Measurements from ENCODE around the gene CHRNA3.
"Not testable (repeated sequence)": the region's sequence is repeated elsewhere in the genome, so short reads cannot be mapped to it uniquely, and the experiment has no call there.

CHRNA3 gene

DNA sequence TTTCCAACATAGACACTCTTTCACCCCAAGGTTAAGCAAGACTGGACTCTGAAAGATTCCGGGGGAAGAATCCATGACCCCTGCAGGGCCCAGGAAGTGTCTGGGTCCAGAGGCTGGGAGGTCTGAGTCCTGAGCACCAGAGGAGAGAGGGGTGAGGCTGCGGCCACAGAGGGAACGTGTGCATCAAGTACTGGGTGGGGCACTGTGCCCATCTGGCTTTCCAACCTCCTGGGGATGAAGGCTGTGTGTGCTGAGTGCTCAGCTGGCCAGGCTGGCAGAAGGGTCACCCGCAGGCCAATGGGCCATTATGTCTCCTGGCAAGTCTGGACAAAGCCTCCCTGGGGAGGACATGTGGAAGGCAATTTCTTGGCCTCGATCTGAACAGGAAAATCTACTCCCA, 3.3 kb downstream of the CHRNA3 start:
- H3K4me3 Mint-ChIP-seq: no peak overlapping the region
- no peak overlapping the region for H3K27ac Mint-ChIP-seq
- H3K9me3 Mint-ChIP-seq: no peaks in the 10 kb centered on the region
- peaks cover 14% of the 10 kb centered on the region for H3K4me1 Mint-ChIP-seq (ENCODE audit: low read depth)
- H3K27me3 Mint-ChIP-seq: peaks cover 37% of the 10 kb centered on the region
- no peaks in the 10 kb centered on the region for H3K36me3 Mint-ChIP-seq (ENCODE audit: low read depth)
- intact Hi-C loops (cut with micrococcal nuclease): loop anchor here (5.0 kb wide), 1 partner anchor 135 kb away; no protein-coding TSS in a partner anchor

DNA sequence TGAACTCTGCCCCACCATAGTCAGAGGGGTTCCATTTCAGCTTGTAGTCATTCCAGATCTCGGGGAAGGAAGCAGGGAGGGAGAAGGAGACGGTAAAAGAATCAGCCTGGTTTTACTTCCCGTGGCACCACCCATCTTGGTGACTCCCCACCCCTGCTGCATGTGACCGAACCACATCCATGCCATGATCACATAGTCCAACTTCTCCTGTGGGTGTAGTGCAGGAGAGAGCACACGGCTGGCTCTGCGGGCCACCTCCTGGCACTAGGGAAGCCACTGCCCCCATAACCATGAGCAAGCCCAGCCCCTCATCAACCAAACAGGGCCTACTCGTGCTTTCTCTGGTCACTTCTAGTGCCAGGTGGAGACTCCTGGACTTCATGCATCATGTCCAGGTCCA, 3.7 kb downstream of the CHRNA3 start:
- intact Hi-C loops (cut with micrococcal nuclease): loop anchor here (5.0 kb wide), 1 partner anchor 135 kb away; no protein-coding TSS in a partner anchor
- Mint-ChIP-seq H3K36me3 (ENCODE audit: low read depth) (no peaks in the 10 kb centered on the region), H3K9me3 (no peaks in the 10 kb centered on the region), H3K4me1 (ENCODE audit: low read depth) (peaks cover 14% of the 10 kb centered on the region), H3K27ac (no peak overlapping the region), H3K27me3 (peaks cover 33% of the 10 kb centered on the region), H3K4me3 (no peak overlapping the region)

- intact Hi-C loops (cut with micrococcal nuclease): loop anchor here (5.0 kb wide), 1 partner anchor 136 kb away; no protein-coding TSS in a partner anchor
- Mint-ChIP-seq H3K27me3 (peaks cover 28% of the 10 kb centered on the region), H3K4me1 (ENCODE audit: low read depth) (peaks cover 14% of the 10 kb centered on the region), H3K36me3 (ENCODE audit: low read depth) (no peaks in the 10 kb centered on the region), H3K4me3 (no peak overlapping the region), H3K27ac (no peak overlapping the region), H3K9me3 (no peaks in the 10 kb centered on the region)
Observed at GRCh38 chr15:78616506-78616905, 4.3 kb downstream of the CHRNA3 start.

DNA sequence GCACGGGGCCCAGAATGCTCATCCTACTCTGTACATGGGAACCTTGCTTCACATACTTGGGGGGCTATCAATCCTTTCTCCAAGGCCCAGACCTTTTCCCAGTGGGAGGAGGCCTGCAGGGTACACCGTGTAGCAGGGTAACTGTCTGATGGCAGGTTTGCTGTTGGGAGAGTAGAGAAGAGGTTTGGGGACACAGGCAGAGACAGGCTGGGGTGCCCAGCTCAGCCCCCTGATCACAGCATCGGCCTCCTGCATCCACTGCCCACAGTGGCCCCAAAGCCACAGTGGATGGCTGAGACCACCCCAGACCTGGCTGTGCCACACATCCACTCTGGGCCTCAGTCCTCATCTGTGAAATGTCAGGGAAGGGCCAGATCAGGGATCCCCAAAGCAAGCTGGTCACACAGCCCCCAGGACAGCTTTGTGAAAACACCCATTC, 5.6 kb downstream of the CHRNA3 start:
- intact Hi-C loops (cut with micrococcal nuclease): loop anchor here (5.0 kb wide), 1 partner anchor 137 kb away; no protein-coding TSS in a partner anchor
- no peak overlapping the region for H3K27ac Mint-ChIP-seq
- peaks cover 13% of the 10 kb centered on the region for H3K4me1 Mint-ChIP-seq (ENCODE audit: low read depth)
- no peaks in the 10 kb centered on the region for H3K9me3 Mint-ChIP-seq
- H3K36me3 Mint-ChIP-seq (ENCODE audit: low read depth): no peaks in the 10 kb centered on the region
- peaks cover 21% of the 10 kb centered on the region for H3K27me3 Mint-ChIP-seq
- no peak overlapping the region for H3K4me3 Mint-ChIP-seq

- Mint-ChIP-seq H3K27me3 (peaks cover 13% of the 10 kb centered on the region), H3K4me1 (ENCODE audit: low read depth) (peaks cover 8% of the 10 kb centered on the region), H3K36me3 (ENCODE audit: low read depth) (no peaks in the 10 kb centered on the region), H3K27ac (no peak overlapping the region), H3K4me3 (no peak overlapping the region), H3K9me3 (no peaks in the 10 kb centered on the region)
- intact Hi-C loops (cut with micrococcal nuclease): no loop called here
Observed at GRCh38 chr15:78614021-78614420, 6.8 kb downstream of the CHRNA3 start.

GRCh38 chr15:78609551-78609950, 11.2 kb downstream of the CHRNA3 start:
- H3K9me3 Mint-ChIP-seq; H3K36me3 Mint-ChIP-seq (ENCODE audit: low read depth); H3K4me1 Mint-ChIP-seq (ENCODE audit: low read depth); H3K27ac Mint-ChIP-seq; intact Hi-C loops (cut with micrococcal nuclease); H3K4me3 Mint-ChIP-seq: not testable (repeated sequence)
- peaks cover 20% of the 10 kb centered on the region for H3K27me3 Mint-ChIP-seq

DNA sequence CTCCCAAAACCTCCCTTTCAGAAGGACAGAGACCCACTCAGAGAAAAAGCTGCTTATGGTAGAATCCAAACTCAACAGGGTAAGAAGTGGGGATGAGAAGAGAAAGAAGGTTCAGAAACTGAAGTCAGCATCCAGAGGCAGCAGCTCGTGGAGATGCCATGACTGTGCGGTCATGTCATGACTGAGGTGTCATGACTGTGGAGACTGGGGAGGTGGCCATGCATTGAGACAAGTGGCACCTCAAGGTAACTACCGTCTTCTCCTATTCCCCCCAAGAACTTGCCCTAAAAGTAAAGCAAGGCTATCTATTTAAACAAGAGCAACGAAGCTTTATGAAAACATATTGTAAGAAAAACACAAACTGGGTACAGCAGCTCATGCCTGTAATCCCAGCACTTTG, 15.1 kb downstream of the CHRNA3 start:
- no peaks in the 10 kb centered on the region for H3K9me3 Mint-ChIP-seq
- H3K27me3 Mint-ChIP-seq: peaks cover 19% of the 10 kb centered on the region
- no peaks in the 10 kb centered on the region for H3K36me3 Mint-ChIP-seq (ENCODE audit: low read depth)
- H3K27ac Mint-ChIP-seq: no peak overlapping the region
- intact Hi-C loops (cut with micrococcal nuclease): no loop called here
- no peaks in the 10 kb centered on the region for H3K4me1 Mint-ChIP-seq (ENCODE audit: low read depth)
- no peak overlapping the region for H3K4me3 Mint-ChIP-seq

DNA sequence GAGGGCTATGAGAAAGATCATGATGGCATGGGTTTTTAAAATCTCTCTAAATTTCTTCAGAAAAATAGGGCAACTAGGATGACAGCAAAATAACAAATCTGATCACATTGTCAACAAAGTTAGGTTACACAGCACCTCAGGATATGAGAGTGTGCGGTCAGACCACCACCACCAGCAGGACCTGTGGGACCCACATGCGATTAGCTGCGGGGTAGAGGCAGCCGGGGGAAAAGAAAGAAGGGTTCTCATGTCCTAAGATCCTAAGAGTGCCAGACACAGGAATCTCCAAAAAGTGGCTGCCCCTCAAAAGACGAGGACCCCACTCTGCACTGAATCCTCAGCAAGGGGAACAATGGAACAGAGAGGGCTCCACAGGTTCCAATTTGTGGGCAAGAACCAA, 15.6 kb downstream of the CHRNA3 start:
- no peak overlapping the region for H3K4me3 Mint-ChIP-seq
- H3K4me1 Mint-ChIP-seq (ENCODE audit: low read depth): no peaks in the 10 kb centered on the region
- no peaks in the 10 kb centered on the region for H3K9me3 Mint-ChIP-seq
- H3K36me3 Mint-ChIP-seq (ENCODE audit: low read depth): no peaks in the 10 kb centered on the region
- no peak overlapping the region for H3K27ac Mint-ChIP-seq
- peaks cover 18% of the 10 kb centered on the region for H3K27me3 Mint-ChIP-seq
- intact Hi-C loops (cut with micrococcal nuclease): no loop called here

- intact Hi-C loops (cut with micrococcal nuclease): no loop called here
- H3K36me3 Mint-ChIP-seq (ENCODE audit: low read depth): no peaks in the 10 kb centered on the region
- no peak overlapping the region for H3K27ac Mint-ChIP-seq
- H3K4me1 Mint-ChIP-seq (ENCODE audit: low read depth): no peaks in the 10 kb centered on the region
- H3K27me3 Mint-ChIP-seq: peaks cover 14% of the 10 kb centered on the region
- no peaks in the 10 kb centered on the region for H3K9me3 Mint-ChIP-seq
- H3K4me3 Mint-ChIP-seq: no peak overlapping the region
Observed at GRCh38 chr15:78604420-78604819, 16.4 kb downstream of the CHRNA3 start.

GRCh38 chr15:78603467-78603866, 17.3 kb downstream of the CHRNA3 start:
- Mint-ChIP-seq H3K36me3 (ENCODE audit: low read depth) (no peaks in the 10 kb centered on the region), H3K4me3 (no peak overlapping the region), H3K4me1 (ENCODE audit: low read depth) (no peaks in the 10 kb centered on the region), H3K9me3 (no peaks in the 10 kb centered on the region), H3K27ac (no peak overlapping the region), H3K27me3 (peaks cover 9% of the 10 kb centered on the region)
- intact Hi-C loops (cut with micrococcal nuclease): no loop called here

DNA sequence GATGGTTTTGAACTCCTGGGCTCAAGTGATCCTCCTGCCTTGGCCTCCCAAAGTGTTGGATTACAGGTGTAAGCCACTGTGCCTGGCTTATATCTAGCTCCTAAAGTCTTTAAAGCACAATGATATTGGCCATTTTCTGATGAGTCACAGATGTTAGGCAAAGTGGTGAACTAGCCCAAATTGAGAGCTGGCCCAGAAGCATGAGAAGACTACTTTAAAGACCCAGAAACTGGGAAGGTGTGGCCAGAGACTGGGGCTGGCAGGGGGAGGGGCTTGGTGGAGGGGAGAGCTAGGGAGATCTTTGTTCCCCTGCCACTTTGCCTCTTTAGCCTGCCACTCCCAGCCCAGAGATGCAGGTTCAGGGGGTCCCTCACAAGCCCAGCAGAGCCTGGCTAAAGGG, 21.6 kb downstream of the CHRNA3 start:
- Mint-ChIP-seq H3K4me1 (ENCODE audit: low read depth) (no peaks in the 10 kb centered on the region), H3K27me3 (no peaks in the 10 kb centered on the region), H3K9me3 (no peaks in the 10 kb centered on the region), H3K36me3 (ENCODE audit: low read depth) (no peaks in the 10 kb centered on the region), H3K27ac (no peak overlapping the region), H3K4me3 (no peak overlapping the region)
- intact Hi-C loops (cut with micrococcal nuclease): no loop called here

GRCh38 chr15:78598348-78598747, 22.4 kb downstream of the CHRNA3 start:
- no peak overlapping the region for H3K27ac Mint-ChIP-seq
- H3K36me3 Mint-ChIP-seq (ENCODE audit: low read depth): no peaks in the 10 kb centered on the region
- no peaks in the 10 kb centered on the region for H3K4me1 Mint-ChIP-seq (ENCODE audit: low read depth)
- no peaks in the 10 kb centered on the region for H3K9me3 Mint-ChIP-seq
- H3K27me3 Mint-ChIP-seq: no peaks in the 10 kb centered on the region
- no peak overlapping the region for H3K4me3 Mint-ChIP-seq
- intact Hi-C loops (cut with micrococcal nuclease): no loop called here

DNA sequence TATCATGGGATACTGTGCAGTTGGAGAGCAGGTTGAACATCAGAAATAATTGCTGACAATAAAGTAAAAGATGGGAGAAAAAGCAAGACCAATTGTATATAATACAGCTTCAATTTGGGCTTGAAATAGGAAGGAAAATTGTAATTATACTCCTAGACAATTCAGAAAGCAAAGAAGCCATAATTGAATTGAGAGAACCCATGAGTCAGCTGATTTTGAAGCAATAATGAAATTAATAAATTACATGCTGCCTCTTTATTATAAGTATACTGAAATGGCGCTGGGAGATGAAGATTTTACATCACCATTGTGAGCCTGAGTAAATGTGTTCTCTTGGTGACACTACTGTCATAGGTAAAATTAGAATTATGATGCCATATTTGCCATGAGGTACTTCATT, 23.2 kb downstream of the CHRNA3 start:
- H3K4me1 Mint-ChIP-seq (ENCODE audit: low read depth): no peaks in the 10 kb centered on the region
- H3K9me3 Mint-ChIP-seq: no peaks in the 10 kb centered on the region
- no peaks in the 10 kb centered on the region for H3K36me3 Mint-ChIP-seq (ENCODE audit: low read depth)
- no peak overlapping the region for H3K4me3 Mint-ChIP-seq
- no peaks in the 10 kb centered on the region for H3K27me3 Mint-ChIP-seq
- no peak overlapping the region for H3K27ac Mint-ChIP-seq
- intact Hi-C loops (cut with micrococcal nuclease): no loop called here

- Mint-ChIP-seq H3K36me3 (ENCODE audit: low read depth) (no peaks in the 10 kb centered on the region), H3K9me3 (no peaks in the 10 kb centered on the region), H3K4me1 (ENCODE audit: low read depth) (no peaks in the 10 kb centered on the region), H3K4me3 (no peak overlapping the region), H3K27me3 (peaks cover 3% of the 10 kb centered on the region), H3K27ac (no peak overlapping the region)
- intact Hi-C loops (cut with micrococcal nuclease): loop anchor here (1.0 kb wide), 1 partner anchor 17 kb away; no protein-coding TSS in a partner anchor
Observed at GRCh38 chr15:78574944-78575343, 45.9 kb downstream of the CHRNA3 start.

- Mint-ChIP-seq H3K27ac (no peak overlapping the region), H3K36me3 (ENCODE audit: low read depth) (no peaks in the 10 kb centered on the region), H3K4me1 (ENCODE audit: low read depth) (no peaks in the 10 kb centered on the region), H3K4me3 (no peak overlapping the region), H3K27me3 (peaks cover 3% of the 10 kb centered on the region), H3K9me3 (no peaks in the 10 kb centered on the region)
- intact Hi-C loops (cut with micrococcal nuclease): no loop called here
Observed at GRCh38 chr15:78573416-78573815, 47.4 kb downstream of the CHRNA3 start.

All from dendritic cell treated with granulocyte-macrophage colony-stimulating factor and Interleukin-4, amounts not matched to agents 40 ng/mL and 50 ng/mL, for 4 days (primary cell).